Common myeloid progenitor, CD34-positive (primary cell): ENCODE data around the gene RAI1.

Source experiments
- CTCF ChIA-PET: fragments of 350-600 bp; sonication (Branson Sonifier 250); formaldehyde crosslinking; loops from one replicate; lab custom pipeline; 2021; ENCODE audit warnings: antibody characterized with exemption; lab: Charles Lee
- POLR2A ChIA-PET: fragments of 350-600 bp; sonication (Branson Sonifier 250); formaldehyde crosslinking; loops from one replicate; lab custom pipeline; 2021; ENCODE audit warnings: antibody characterized with exemption; lab: Charles Lee
- DNase-seq, 3 donors: peaks; one replicate each; pipeline versions ENCODE4 v3.0.0 to v3.0.0-alpha.2; 2013
- H3K27ac ChIP-seq, 2 experiments: 1 replicate in 1 of 2; 2 replicates in 1 of 2; pipeline ENCODE4 v1.7.0; 2013; ENCODE audit warnings: inconsistent platforms in 2 of 2, low read length in 2 of 2, mild to moderate bottlenecking in 2 of 2, low read depth in 1 of 2, moderate library complexity in 1 of 2; ENCODE audit not compliant: severe bottlenecking in 2 of 2, insufficient read depth in 1 of 2, poor library complexity in 1 of 2
- H3K27me3 ChIP-seq, 5 experiments: replicated peaks in 2 of 5; 1 replicate in 3 of 5; 2 replicates in 2 of 5; pipeline versions ENCODE4 v1.6.1 to v1.7.0; 2013; ENCODE audit warnings: low read length in 4 of 5, mild to moderate bottlenecking in 2 of 5, moderate library complexity in 2 of 5, inconsistent platforms in 1 of 5; ENCODE audit not compliant: insufficient read depth in 5 of 5, control insufficient read depth in 4 of 5
- H3K36me3 ChIP-seq, 4 experiments: 1 replicate in 2 of 4; 2 replicates in 2 of 4; pipeline versions ENCODE4 v1.6.1 to v1.7.0; 2013; ENCODE audit warnings: low read length in 3 of 4, control low read depth in 1 of 4, mild to moderate bottlenecking in 1 of 4; ENCODE audit not compliant: control insufficient read depth in 4 of 4, insufficient read depth in 4 of 4
- H3K4me1 ChIP-seq, 4 experiments: 1 replicate in 3 of 4; 2 replicates in 1 of 4; pipeline versions ENCODE4 v1.6.1 to v1.7.1; 2013; ENCODE audit warnings: low read length in 3 of 4, mild to moderate bottlenecking in 3 of 4, control low read depth in 1 of 4, inconsistent platforms in 1 of 4, moderate library complexity in 1 of 4; ENCODE audit not compliant: control insufficient read depth in 4 of 4, insufficient read depth in 4 of 4; ENCODE audit errors: control extremely low read depth in 1 of 4
- H3K4me3 ChIP-seq, 7 experiments: 1 replicate in 4 of 7; 2 replicates in 3 of 7; pipeline versions ENCODE4 v1.5.1 to v1.7.0; 2013; ENCODE audit warnings: mild to moderate bottlenecking in 7 of 7, low read length in 6 of 7, moderate library complexity in 6 of 7, inconsistent platforms in 2 of 7, low read depth in 2 of 7, control low read depth in 1 of 7; ENCODE audit not compliant: insufficient read depth in 4 of 7, control insufficient read depth in 1 of 7; ENCODE audit errors: extremely low read depth in 1 of 7
- H3K9me3 ChIP-seq, 5 experiments: 1 replicate in 4 of 5; 2 replicates in 1 of 5; pipeline versions ENCODE4 v1.6.1 to v1.7.1; 2013; ENCODE audit warnings: low read length in 4 of 5, mild to moderate bottlenecking in 2 of 5, inconsistent platforms in 1 of 5, low read depth in 1 of 5, moderate library complexity in 1 of 5; ENCODE audit not compliant: control insufficient read depth in 4 of 5, insufficient read depth in 2 of 5; ENCODE audit errors: control extremely low read depth in 1 of 5
- WGBS: methylation state at CpG from one replicate; pipeline ENCODE4 v1.1.5; 2013; ENCODE audit not compliant: insufficient coverage; 5-methylcytosine and 5-hydroxymethylcytosine counted together

RAI1 gene

DNA sequence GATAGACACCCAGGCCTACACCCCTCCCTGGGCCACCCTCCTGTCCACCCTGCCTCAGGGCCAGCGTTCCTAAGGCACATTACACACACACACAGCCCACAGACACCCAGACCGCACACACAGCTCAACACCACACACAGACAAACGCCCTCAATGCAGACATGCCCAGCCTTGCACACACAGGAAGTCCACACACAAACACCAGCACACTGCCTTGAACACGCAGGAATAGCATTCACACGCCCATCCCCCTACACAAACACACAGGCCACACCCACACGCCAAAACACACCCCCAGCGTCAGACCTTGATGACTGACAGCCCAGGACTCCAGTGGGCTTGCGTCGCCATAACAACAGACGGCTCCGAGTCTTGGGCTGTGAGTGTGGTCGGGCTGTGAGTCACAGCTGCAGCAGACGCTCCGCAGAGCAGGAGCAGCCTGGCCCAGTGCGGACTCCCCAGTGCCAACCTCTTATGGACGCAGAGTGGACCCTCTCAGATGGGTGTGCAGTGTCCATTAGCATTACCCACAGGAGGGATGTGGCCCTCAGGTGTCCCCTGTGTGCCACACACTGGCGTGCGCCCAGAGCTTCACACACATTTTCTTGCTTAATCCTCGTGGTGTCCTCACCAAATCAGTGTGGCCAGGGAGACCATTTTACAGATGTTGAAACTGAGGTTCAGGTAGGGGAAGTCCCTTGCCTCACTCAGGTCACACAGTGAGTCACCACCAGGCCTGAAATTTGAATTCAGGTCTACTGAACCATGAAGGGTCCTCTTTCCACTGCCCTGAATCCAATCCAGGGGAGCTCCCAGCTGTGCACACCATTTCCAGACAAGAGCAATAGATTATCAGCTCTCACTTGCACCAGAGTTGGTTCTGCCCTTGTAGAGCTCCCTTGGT is 17.8 kb upstream of the RAI1 start:
- H3K27ac ChIP-seq = no peak overlapping the region
- ChIA-PET POLR2A (interaction anchor here (0.9 kb wide), 1 partner anchor 141 kb away, joined by 5 read pairs; no protein-coding TSS in a partner anchor), CTCF (interaction anchor here (1.2 to 4.6 kb wide), 4 partner anchors 12 to 50 kb away, joined by 3 to 20 read pairs (median 8); partner anchors contain the start of gene RAI1)
- no peaks in the 10 kb centered on the region for H3K27me3 ChIP-seq
- H3K4me3 ChIP-seq = no peak overlapping the region
- H3K4me1 ChIP-seq = peaks cover 0 to 23% (median 8%) of the 10 kb centered on the region in 4 experiments
- H3K36me3 ChIP-seq = no peaks in the 10 kb centered on the region
- H3K9me3 ChIP-seq = peaks cover 0 to 11% (median 5%) of the 10 kb centered on the region in 5 experiments
- WGBS = 59% methylated on average over 12 of the region's 19 CpGs
- DNase-seq = peak; percentile 90 to 98 (median 97)

DNA sequence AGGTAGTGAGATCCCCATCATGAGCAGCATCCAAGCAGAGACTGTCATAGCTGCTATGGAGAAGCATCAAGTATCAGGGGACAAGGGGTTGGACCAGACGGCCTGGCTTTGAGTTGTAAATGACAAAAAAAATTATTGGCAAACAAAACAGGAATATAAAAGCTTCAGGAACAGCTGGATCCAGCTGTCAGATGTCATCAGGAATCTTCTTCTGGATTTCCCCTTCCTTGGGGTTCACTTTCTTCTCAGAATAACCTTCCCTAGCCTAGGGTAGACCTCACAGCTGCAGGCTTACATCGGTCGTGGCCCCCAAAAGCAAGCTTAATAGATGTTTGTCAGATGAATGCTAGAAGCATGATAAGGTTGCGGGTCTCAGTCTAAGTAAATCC is 17.2 kb upstream of the RAI1 start:
- peaks cover 0 to 28% (median 12%) of the 10 kb centered on the region in 4 experiments for H3K4me1 ChIP-seq
- CTCF ChIA-PET = interaction anchor here (1.2 to 4.6 kb wide), 4 partner anchors 11 to 50 kb away, joined by 3 to 20 read pairs (median 8); partner anchors contain the start of gene RAI1
- POLR2A ChIA-PET = interaction anchor here (0.9 kb wide), 1 partner anchor 142 kb away, joined by 5 read pairs; no protein-coding TSS in a partner anchor
- no peak overlapping the region for H3K4me3 ChIP-seq
- no peaks in the 10 kb centered on the region for H3K27me3 ChIP-seq
- DNase-seq = no peak
- H3K27ac ChIP-seq = no peak overlapping the region
- 86% methylated on average over 2 of the region's 4 CpGs for WGBS
- no peaks in the 10 kb centered on the region for H3K36me3 ChIP-seq
- H3K9me3 ChIP-seq = peaks cover 0 to 5% (median 4%) of the 10 kb centered on the region in 5 experiments

DNA sequence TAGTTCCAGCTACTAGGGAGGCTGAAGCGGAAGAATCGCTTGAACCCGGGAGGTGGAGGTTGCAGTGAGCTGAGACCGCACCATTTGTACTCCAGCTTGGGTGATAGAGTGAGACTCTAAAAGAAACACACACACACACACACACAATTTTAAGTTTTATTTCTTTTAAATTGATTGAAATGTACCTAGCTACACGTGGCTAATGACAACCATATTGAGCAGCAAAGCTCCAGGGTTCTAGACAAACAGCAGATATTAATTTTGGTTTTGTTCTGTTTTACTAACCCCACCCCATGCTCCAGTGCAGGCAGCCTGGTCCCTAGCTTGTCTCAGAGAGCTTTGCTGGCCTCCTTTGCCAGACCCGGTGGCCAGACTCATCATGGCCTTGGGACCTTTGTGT is 16.0 kb upstream of the RAI1 start:
- no peak overlapping the region for H3K27ac ChIP-seq
- CTCF ChIA-PET = interaction anchor here (1.0 to 4.6 kb wide), 3 partner anchors 10 to 32 kb away, joined by 3 to 20 read pairs (median 12); partner anchors contain the start of gene RAI1
- no peak overlapping the region for H3K4me3 ChIP-seq
- POLR2A ChIA-PET = no interaction called here
- no peak for DNase-seq
- no peaks in the 10 kb centered on the region for H3K9me3 ChIP-seq
- H3K36me3 ChIP-seq = no peaks in the 10 kb centered on the region
- peaks cover 0 to 35% (median 13%) of the 10 kb centered on the region in 4 experiments for H3K4me1 ChIP-seq
- 83% methylated on average over 1 of the region's 6 CpGs for WGBS
- H3K27me3 ChIP-seq = no peaks in the 10 kb centered on the region

DNA sequence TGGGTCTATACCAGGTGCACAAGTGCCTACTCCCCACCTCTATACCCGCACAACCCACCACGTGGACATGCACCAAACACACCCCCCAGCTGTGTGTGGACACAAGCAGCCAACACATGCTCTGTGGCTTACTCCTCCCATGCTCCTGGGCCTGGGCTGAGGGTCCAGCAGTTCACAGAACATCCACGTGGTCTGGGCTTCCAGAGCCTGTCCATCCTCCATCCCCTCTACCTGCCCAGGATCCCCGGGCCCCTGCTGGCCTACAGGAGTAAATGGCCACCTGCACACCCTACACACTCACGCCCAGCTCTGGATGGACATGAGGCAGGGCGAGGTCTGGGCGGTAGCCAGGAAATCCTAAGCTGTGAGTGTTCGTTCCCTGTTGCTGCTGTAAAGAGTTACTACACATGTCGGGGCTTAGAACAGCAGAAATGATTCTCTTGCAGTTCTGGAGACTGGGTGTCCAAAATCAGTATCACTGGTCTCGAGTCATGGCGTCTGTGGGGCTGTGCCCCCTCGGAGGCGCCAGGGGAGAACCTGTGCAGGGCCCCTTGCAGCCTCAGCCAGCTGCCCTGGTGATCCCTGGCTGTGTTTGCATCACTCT is 15.0 kb upstream of the RAI1 start:
- DNase-seq = no peak
- H3K36me3 ChIP-seq = no peaks in the 10 kb centered on the region
- POLR2A ChIA-PET = interaction anchor here (0.5 kb wide), 1 partner anchor 211 kb away, joined by 3 read pairs; no protein-coding TSS in a partner anchor

DNA sequence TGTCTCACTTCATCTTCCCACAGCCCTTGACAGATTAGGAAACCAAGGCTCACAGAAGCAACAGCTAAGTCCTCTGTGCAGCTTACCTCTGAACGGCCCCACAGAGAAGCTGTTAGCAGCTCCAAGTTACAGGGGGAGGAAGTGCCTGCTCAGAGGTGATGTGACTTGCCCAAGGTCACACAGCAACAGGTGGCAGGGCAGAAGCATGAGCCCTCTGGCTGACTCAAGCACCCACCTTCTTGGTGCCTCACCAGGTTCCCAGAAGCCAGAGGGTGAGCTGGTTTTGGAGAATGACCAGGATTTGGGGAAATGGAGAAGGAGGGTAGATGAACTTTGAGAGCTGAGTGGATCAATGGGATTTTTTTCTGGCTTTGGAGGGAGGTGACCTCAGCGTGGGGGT is 14.0 kb upstream of the RAI1 start:
- Histone ChIP-seq H3K4me3 (no peak overlapping the region), H3K4me1 (peaks cover 0 to 49% (median 16%) of the 10 kb centered on the region in 4 experiments), H3K36me3 (no peaks in the 10 kb centered on the region), H3K27ac (no peak overlapping the region), H3K9me3 (no peaks in the 10 kb centered on the region), H3K27me3 (no peaks in the 10 kb centered on the region)
- ChIA-PET CTCF (interaction anchor here (0.9 to 4.6 kb wide), 4 partner anchors 9 to 79 kb away, joined by 3 to 20 read pairs (median 4); partner anchors contain the start of gene RAI1), POLR2A (no interaction called here)
- no peak for DNase-seq
- 78% methylated on average over 1 of the region's 2 CpGs for WGBS

More for the DNA sequence above, 15.0 kb upstream of the RAI1 start:
- Histone ChIP-seq H3K27ac (no peak overlapping the region), H3K4me1 (peaks cover 0 to 42% (median 13%) of the 10 kb centered on the region in 4 experiments), H3K27me3 (no peaks in the 10 kb centered on the region), H3K4me3 (no peak overlapping the region), H3K9me3 (no peaks in the 10 kb centered on the region)
- CTCF ChIA-PET = interaction anchor here (1.0 to 4.6 kb wide), 5 partner anchors 8 to 31 kb away, joined by 3 to 20 read pairs (median 4); partner anchors contain the start of gene RAI1
- WGBS = 90% methylated on average over 12 of the region's 13 CpGs

DNA sequence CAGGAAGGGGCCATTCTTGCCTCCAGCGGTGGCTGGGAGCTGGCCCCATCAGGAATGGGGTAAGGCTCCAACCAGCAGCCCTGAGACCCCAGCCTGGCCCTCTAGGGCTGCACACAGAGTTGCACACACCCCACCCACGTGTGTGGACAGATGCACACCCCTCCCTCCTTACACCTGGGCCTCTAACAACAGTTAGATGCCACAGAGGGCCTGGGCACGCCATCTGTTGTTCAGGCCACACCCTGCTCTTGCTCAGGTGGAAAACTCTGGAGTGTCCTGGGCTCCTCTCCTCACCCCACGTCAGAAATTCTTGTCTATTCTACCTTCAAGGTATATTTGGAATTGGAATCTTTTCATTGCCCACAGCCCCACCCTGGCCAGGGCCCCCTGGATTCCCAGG is 13.3 kb upstream of the RAI1 start:
- Histone ChIP-seq H3K27me3 (no peaks in the 10 kb centered on the region), H3K9me3 (no peaks in the 10 kb centered on the region), H3K27ac (no peak overlapping the region), H3K4me3 (no peak overlapping the region), H3K36me3 (no peaks in the 10 kb centered on the region), H3K4me1 (peaks cover 4 to 53% (median 23%) of the 10 kb centered on the region in 4 experiments)
- WGBS = 97% methylated on average over 2 of the region's 4 CpGs
- ChIA-PET POLR2A (no interaction called here), CTCF (interaction anchor here (0.8 to 0.9 kb wide), 2 partner anchors 80 to 174 kb away, joined by 3 read pairs; no protein-coding TSS in a partner anchor)
- DNase-seq = no peak
